MCF 10A (cell line): ENCODE data around the gene RIPOR2. TPM values are rescaled to one million over a fixed set of nuclear protein-coding genes. Genes with fewer than 3 reads are reported as not detected.
"Not testable (repeated sequence)": the region's sequence is repeated elsewhere in the genome, so short reads cannot be mapped to it uniquely, and the experiment has no call there.

ENCODE experiments used
- BruUV-seq: library from RNA; stranded (reverse); fragments of 400-500 nt; replicated peaks from 2 replicates; lab custom pipeline; 2021; lab: Mats Ljungman, UMichigan
- CTCF ChIA-PET: fragments of 300-600 bp; sonication (Branson Sonifier 250); formaldehyde crosslinking; extraction: SDS; loops from one replicate; lab custom pipeline; 2021; ENCODE audit warnings: antibody characterized with exemption, inconsistent platforms; lab: Yijun Ruan, JAX
- POLR2A ChIA-PET: fragments of 300-600, 350-650 bp; sonication (Branson Sonifier 250); formaldehyde crosslinking; extraction: SDS; loops from one replicate; lab custom pipeline; 2020; ENCODE audit warnings: antibody characterized with exemption, inconsistent platforms; lab: Yijun Ruan, JAX
- DNase-seq: peaks from one replicate; pipeline ENCODE4 v3.0.0-alpha.2; 2018; ENCODE audit not compliant: unreplicated experiment
- H3K27ac Mint-ChIP-seq: one replicate; pipeline ENCODE4 v1.8.0; 2022; ENCODE audit warnings: mild to moderate bottlenecking, low read depth, mixed read lengths; ENCODE audit not compliant: unreplicated experiment
- H3K27me3 Mint-ChIP-seq: one replicate; pipeline ENCODE4 v1.8.0; 2022; ENCODE audit warnings: mixed read lengths; ENCODE audit not compliant: insufficient read depth, unreplicated experiment
- H3K36me3 Mint-ChIP-seq: one replicate; pipeline ENCODE4 v1.8.0; 2022; ENCODE audit warnings: mild to moderate bottlenecking, moderate library complexity, mixed read lengths; ENCODE audit not compliant: insufficient read depth, unreplicated experiment
- H3K4me1 Mint-ChIP-seq: one replicate; pipeline ENCODE4 v1.8.0; 2022; ENCODE audit warnings: mixed read lengths; ENCODE audit not compliant: insufficient read depth, unreplicated experiment
- H3K4me3 Mint-ChIP-seq: one replicate; pipeline ENCODE4 v1.8.0; 2022; ENCODE audit warnings: mild to moderate bottlenecking, moderate library complexity, mixed read lengths; ENCODE audit not compliant: unreplicated experiment
- H3K9me3 Mint-ChIP-seq: one replicate; pipeline ENCODE4 v1.8.0; 2022; ENCODE audit warnings: mixed read lengths; ENCODE audit not compliant: unreplicated experiment
- intact Hi-C: fragments of 100-400 bp; cut with micrococcal nuclease; formaldehyde crosslinking; loops from 2 replicates; pipeline ENCODE4 v1.14.1; 2022
- total RNA-seq: library from RNA; stranded (reverse); gene quantifications from 2 replicates; pipeline ENCODE4 v1.2.3, GENCODE V29; 2022
- TF ChIP-seq, protein P1 (sequence below): fragments of 200-600 bp; IDR thresholded peaks from one replicate; pipeline ENCODE4 v1.8.0; 2022; ENCODE audit warnings: antibody characterized with exemption, mild to moderate bottlenecking; ENCODE audit not compliant: unreplicated experiment

RIPOR2 gene
- total RNA-seq, 1 experiment from 2014 or later = 4.9 TPM

DNA sequence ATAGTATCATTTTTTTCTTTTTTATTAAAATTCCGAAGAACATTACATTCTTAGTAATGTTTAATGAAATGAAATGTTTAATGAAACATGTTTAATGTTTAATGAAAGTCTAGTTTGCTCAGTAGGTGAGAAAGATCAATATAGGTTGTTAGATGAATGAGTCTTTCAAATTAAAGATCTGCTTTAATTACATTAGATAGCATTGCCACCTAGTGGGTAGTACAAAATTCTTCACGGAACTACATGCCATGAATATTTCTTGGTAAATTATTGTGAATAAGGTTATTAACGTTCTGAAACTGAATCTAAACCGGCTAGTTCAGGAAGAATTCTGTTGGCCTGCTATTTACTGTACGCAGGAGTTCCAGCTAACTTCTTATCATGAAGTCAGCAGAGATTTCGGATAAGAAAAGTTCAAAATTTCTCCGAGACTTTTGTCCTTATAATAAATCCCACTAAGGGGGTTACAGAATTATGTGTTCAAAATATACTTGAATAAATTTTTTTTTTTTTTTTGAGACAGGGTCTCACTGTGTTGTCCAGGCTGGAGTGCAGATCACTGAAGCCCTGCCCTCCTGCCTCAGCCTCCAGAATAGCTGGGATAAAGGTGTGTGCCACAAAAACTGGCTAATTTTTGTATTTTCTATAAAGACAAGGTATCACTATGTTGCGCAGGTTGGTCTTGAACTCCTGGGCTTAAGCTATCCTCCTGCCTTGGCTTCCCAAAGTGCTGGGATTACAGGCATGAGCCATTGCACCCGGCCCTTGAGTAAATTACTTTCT lies 168.9 kb downstream of the RIPOR2 start:
- peak; percentile 45 for DNase-seq
- BruUV-seq = no TSS peak
- CTCF ChIA-PET = interaction anchor here (0.5 to 3.8 kb wide), 23 partner anchors 13 to 879 kb away, joined by 3 to 14 read pairs (median 4); partner anchors contain the start of gene C6orf62

DNA sequence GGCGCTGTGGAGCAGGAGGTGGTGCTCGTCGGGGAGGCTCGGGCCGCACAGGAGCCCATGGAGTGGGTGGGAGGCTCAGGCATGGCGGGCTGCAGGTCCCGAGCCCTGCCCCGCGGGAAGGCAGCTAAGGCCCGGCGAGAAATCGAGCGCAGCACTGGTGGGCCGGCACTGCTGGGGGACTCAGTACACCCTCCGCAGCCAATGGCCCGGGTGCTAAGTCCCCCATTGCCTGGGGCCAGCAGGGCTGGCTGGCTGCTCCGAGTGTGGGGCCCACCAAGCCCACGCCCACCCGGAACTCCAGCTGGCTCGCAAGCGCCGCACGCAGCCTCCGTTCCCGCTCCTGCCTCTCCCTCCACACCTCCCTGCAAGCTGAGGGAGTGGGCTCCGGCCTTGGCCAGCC lies 169.8 kb downstream of the RIPOR2 start:
- H3K4me3 Mint-ChIP-seq, H3K9me3 Mint-ChIP-seq, H3K36me3 Mint-ChIP-seq, DNase-seq, H3K27ac Mint-ChIP-seq, H3K27me3 Mint-ChIP-seq, BruUV-seq: not testable (repeated sequence)
- ChIA-PET POLR2A (interaction anchor here (3.5 to 5.3 kb wide), 2 partner anchors 23 to 47 kb away, joined by 21 to 25 read pairs; partner anchors contain the start of gene C6orf62), CTCF (interaction anchor here (0.5 to 3.8 kb wide), 17 partner anchors 12 to 252 kb away, joined by 3 to 14 read pairs (median 4); partner anchors contain the start of gene C6orf62)
- H3K4me1 Mint-ChIP-seq = peaks cover 11% of the 10 kb centered on the region
- intact Hi-C loops = loop anchor here (1.0 to 2.0 kb wide), 5 partner anchors 47 to 335 kb away; partner anchors contain the start of gene C6orf62

More for the DNA sequence above, 168.9 kb downstream of the RIPOR2 start:
- intact Hi-C loops = loop anchor here (1.0 to 2.0 kb wide), 5 partner anchors 48 to 336 kb away; partner anchors contain the start of gene C6orf62
- Mint-ChIP-seq H3K27me3 (no peaks in the 10 kb centered on the region), H3K36me3 (no peaks in the 10 kb centered on the region), H3K4me3 (no peak overlapping the region), H3K27ac (no peak overlapping the region), H3K9me3 (no peaks in the 10 kb centered on the region), H3K4me1 (peaks cover 11% of the 10 kb centered on the region)
- TF ChIP-seq, protein P1, sequence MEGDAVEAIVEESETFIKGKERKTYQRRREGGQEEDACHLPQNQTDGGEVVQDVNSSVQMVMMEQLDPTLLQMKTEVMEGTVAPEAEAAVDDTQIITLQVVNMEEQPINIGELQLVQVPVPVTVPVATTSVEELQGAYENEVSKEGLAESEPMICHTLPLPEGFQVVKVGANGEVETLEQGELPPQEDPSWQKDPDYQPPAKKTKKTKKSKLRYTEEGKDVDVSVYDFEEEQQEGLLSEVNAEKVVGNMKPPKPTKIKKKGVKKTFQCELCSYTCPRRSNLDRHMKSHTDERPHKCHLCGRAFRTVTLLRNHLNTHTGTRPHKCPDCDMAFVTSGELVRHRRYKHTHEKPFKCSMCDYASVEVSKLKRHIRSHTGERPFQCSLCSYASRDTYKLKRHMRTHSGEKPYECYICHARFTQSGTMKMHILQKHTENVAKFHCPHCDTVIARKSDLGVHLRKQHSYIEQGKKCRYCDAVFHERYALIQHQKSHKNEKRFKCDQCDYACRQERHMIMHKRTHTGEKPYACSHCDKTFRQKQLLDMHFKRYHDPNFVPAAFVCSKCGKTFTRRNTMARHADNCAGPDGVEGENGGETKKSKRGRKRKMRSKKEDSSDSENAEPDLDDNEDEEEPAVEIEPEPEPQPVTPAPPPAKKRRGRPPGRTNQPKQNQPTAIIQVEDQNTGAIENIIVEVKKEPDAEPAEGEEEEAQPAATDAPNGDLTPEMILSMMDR = peak; percentile 58
- POLR2A ChIA-PET = interaction anchor here (0.7 to 5.3 kb wide), 6 partner anchors 9 to 185 kb away, joined by 3 to 25 read pairs (median 4); partner anchors contain the start of gene C6orf62

DNA sequence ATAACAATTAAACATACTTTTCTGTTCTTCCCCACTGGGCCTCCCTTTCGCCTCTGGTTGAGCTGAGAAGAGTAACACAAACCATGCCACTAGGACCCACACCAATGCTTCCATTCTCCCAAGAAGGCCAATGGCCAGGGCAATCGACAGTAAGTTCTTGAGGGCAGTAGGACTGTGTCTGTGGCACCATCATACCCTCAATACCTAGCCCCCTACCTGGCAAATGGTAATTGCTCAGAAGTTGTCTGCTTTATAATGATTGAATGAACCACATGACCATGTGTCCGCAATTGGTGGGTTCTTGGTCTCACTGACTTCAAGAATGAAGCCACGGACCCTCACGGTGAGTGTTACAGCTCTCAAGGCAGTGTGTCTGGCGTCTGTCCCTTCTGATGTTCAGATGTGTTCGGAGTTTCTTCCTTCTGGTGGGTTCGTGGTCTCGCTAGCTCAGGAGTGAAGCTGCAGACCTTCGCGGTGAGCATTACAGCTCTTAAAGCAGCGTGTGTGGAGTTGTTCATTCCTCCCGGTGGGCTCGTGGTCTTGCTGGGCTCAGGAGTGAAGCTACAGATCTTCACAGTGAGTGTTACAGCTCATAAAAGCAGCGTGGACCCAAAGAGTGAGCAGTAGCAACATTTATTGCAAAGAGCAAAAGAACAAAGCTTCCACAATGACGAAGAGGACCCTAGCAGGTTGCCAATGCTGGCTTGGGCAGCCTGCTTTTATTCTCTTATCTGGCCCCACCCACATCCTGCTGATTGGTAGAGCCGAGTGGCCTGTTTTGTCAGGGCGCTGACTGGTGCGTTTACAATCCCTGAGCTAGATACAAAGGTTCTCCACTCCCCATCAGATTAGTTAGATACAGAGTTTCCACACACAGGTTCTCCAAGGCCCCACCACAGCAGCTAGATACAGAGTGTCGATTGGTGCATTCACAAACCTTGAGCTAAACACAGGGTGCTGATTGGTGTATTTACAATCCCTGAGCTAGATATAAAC lies 170.6 kb downstream of the RIPOR2 start:
- ChIA-PET POLR2A (interaction anchor here (1.0 to 5.3 kb wide), 2 partner anchors 22 to 46 kb away, joined by 9 to 25 read pairs; partner anchors contain the start of gene C6orf62), CTCF (interaction anchor here (0.6 to 3.8 kb wide), 16 partner anchors 9 to 302 kb away, joined by 3 to 14 read pairs (median 4); no protein-coding TSS in a partner anchor)
- H3K4me3 Mint-ChIP-seq, DNase-seq, H3K36me3 Mint-ChIP-seq, BruUV-seq, H3K27me3 Mint-ChIP-seq, H3K27ac Mint-ChIP-seq, H3K9me3 Mint-ChIP-seq, intact Hi-C loops: not testable (repeated sequence)
- H3K4me1 Mint-ChIP-seq = peaks cover 11% of the 10 kb centered on the region

DNA sequence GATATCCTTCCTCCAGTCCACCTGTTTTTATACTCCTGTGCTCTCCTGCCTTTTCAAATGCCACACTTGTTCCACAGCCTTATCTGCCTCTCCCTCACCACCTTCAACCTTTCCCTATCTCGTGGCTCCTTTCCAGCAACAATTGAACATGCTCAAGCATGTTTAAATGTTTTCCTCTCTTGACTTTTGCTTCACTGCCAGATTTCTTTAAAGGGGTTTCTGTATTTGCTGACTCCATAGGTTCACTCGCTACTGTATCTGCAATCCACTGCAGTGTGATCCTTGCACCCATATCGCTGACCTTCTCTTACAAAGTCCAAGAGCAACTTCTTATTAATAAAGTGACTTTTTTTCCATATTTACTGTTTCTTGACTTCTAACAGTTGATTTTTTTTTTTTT lies 172.2 kb downstream of the RIPOR2 start:
- BruUV-seq = no TSS peak
- Mint-ChIP-seq H3K27ac (no peak overlapping the region), H3K36me3 (no peaks in the 10 kb centered on the region), H3K27me3 (no peaks in the 10 kb centered on the region), H3K9me3 (no peaks in the 10 kb centered on the region), H3K4me3 (no peak overlapping the region), H3K4me1 (peaks cover 11% of the 10 kb centered on the region)
- TF ChIP-seq, protein P1 = no peak
- intact Hi-C loops = no loop called here
- no peak for DNase-seq
- ChIA-PET CTCF (no interaction called here), POLR2A (interaction anchor here (0.7 to 5.3 kb wide), 4 partner anchors 20 to 256 kb away, joined by 3 to 25 read pairs (median 4); no protein-coding TSS in a partner anchor)
